ENCODE measurements around the gene VGF.
"Not testable (repeated sequence)": the region's sequence is repeated elsewhere in the genome, so short reads cannot be mapped to it uniquely, and the experiment has no call there.

VGF gene

DNA sequence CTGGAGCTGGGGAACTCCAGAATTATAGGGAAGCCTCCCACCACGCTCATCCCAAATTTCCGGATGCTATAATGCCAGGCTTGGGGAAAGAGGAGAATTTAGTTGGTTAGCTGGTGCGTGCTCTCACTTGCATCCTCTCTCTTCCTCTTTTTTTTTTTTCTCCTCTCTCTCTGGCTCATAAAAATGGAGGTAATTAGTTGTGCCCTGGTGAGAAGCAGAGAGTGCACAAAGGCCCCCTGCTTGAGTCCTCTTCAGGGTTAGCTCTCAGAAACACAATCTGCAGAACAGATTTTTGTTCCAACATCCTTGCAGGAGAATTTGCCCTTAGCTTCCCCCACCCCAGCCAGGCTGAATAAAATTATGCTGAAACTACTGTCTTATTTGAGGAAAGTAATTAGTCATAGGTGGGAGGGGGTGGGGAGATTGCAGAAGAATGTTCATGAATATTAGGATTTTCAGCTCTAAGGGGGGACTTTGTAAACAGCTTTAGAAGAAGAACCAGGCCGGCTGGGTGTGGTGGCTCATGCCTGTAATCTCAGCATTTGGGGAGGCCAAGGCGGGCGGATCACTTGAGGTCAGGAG is 30.9 kb downstream of the VGF start:
- DNase-seq, result no peak

GRCh38 chr7:101133621-101134398 is 31.6 kb downstream of the VGF start:
- DNase-seq, result no peak

DNA sequence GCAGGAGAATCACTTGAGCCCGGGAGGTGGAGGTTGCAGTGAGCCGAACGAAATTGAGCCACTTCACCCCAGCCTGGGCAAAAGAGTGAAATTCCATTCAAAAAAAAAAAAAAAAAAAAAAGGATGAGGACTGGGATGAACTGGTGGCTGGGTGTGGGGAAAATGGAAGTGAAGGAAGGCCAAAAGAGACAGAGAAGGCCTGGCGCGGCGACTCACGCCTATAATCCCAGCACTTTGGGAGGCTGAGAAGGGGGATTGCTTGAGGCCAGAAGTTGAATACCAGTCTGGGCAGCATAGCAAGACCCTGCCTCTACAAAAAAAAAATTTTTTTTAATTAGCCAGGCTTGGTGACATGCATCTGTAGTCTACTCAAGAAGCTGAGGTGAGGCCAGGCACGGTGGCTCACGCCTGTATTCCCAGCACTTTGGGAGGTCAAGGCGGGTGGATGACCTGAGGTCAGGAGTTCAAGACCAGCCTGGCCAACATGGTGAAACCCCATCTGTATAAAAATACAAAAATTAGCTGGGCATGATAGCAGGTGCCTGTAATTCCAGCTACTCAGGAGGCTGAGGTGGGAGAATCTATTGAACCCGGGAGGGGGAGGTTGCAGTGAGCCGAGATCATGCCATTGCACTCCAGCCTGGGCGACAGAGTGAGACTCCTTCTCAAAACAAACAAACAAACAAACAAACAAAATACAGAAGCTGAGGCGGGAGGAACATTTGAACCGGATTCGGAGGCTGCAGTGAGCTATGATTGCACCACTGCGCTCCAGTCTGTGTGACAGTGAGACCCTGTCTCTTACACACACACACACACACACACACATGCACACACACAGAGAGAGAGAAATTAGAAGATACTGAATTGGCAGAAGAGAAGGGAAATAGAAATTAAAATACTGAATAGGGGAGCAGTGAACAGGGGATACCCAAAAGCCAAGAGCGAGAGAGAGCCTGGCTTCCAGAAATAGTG is 32.5 kb downstream of the VGF start:
- not testable (repeated sequence) for DNase-seq

DNA sequence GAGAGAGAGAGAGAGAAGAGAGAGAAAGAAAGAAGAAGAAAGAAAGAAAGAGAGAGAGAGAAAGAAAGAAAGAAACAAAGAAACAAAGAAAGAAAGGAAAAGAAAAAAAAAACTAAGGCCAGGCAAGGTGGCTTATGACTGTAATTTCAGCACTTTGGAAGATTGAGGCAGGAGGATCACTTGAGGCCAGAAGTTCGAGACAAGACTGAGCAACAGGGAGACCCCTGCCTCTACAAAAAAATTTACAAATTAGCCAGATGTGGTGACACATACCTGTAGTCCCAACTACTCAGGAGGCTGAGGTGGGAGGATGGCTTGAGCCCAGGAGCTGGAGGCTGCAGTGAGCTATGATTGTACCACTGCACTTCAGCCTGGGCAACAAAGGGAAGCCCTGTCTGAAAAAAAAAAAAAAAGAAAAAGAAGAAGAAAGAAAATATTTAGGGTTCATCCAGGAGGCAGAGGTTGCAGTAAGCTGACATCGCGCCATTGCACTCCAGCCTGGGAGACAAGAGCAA is 35.7 kb downstream of the VGF start:
- DNase-seq, result no peak

DNA sequence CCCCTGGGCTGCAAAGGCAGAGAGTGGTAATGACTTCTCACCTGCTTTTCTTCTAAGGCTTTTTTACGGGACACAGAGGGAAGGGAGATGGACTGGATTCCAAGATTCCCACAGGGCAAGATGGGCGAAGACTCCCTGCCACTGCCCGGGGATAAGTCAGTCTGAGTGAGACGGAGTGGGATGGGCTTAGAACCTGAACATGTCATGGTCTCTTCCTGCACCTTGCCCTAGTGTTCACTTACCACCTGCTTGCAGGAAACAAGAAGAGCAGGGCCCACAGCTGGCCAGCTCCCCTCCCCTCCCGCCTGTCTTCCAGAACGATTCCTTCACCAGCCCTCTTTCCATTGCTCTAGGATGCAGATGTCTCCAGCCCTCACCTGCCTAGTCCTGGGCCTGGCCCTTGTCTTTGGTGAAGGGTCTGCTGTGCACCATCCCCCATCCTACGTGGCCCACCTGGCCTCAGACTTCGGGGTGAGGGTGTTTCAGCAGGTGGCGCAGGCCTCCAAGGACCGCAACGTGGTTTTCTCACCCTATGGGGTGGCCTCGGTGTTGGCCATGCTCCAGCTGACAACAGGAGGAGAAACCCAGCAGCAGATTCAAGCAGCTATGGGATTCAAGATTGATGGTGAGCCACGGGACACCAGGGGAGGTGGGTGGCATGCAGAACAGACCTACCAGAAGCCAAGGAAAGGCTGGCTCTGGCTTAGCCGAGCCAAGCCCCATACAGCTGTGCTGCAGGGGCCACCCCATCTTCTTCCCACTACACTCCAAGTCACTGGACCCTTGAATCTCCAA is 37.1 kb downstream of the VGF start:
- DNase-seq, result no peak

DNA sequence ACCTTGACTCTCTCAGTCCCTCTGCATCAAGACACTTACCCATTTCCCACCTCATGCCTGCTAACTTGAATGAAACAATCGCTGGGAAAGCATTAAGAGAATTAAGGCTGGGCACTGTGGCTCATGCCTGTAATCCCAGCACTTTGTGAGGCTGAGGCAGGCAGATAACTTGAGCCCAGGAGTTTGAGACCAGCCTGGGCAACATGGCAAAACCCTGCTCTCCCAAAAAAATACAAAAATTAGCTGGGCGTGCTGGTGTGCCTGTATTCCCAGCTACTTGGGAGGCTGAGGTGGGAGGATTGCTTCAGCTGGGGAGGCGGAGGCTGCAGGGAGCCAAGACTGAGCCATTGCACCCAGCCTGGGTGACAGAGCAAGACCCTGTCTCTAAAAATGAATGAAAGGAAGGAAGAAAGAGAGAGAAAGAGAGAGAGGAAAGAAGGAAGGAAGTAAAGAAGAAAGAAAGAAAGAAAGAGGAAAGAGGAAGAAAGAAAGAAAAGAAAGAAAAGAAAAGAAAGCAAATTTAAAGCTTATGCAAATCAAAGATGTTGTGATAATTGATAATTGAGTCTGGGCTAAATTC is 37.8 kb downstream of the VGF start:
- DNase-seq, result no peak

DNA sequence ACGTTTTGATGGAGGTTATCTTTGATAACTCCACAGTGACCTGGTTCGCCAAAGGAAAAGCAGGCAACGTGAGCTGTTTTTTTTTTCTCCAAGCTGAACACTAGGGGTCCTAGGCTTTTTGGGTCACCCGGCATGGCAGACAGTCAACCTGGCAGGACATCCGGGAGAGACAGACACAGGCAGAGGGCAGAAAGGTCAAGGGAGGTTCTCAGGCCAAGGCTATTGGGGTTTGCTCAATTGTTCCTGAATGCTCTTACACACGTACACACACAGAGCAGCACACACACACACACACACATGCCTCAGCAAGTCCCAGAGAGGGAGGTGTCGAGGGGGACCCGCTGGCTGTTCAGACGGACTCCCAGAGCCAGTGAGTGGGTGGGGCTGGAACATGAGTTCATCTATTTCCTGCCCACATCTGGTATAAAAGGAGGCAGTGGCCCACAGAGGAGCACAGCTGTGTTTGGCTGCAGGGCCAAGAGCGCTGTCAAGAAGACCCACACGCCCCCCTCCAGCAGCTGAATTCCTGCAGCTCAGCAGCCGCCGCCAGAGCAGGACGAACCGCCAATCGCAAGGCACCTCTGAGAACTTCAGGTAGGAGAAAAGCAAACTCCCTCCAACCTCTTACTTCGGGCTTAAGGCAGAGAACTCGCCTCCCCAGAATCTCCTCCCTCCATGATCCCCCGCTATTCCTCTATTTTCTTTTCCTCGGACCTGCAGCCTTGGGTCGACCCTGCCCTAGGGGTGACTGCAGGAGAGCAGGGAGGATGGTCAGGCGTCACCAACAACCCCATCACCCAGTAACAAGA is 38.5 kb downstream of the VGF start, which contains the start of gene SERPINE1:
TSS of gene SERPINE1 (plus strand) at position 454 of the 809 bp plus-strand sequence. CDS start 1,290 bp downstream, outside the sequence.
- DNase-seq, result no peak

DNA sequence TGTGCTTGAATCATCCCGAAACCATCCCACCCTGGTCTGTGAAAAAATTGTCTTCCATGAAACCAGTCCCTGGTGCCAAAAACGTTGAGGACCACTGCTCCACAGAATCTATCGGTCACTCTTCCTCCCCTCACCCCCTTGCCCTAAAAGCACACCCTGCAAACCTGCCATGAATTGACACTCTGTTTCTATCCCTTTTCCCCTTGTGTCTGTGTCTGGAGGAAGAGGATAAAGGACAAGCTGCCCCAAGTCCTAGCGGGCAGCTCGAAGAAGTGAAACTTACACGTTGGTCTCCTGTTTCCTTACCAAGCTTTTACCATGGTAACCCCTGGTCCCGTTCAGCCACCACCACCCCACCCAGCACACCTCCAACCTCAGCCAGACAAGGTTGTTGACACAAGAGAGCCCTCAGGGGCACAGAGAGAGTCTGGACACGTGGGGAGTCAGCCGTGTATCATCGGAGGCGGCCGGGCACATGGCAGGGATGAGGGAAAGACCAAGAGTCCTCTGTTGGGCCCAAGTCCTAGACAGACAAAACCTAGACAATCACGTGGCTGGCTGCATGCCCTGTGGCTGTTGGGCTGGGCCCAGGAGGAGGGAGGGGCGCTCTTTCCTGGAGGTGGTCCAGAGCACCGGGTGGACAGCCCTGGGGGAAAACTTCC is 39.2 kb downstream of the VGF start:
- no peak for DNase-seq

GRCh38 chr7:101124376-101125056 is 40.9 kb downstream of the VGF start:
- DNase-seq, result no peak

GRCh38 chr7:101123703-101124068 is 41.7 kb downstream of the VGF start:
- no peak for DNase-seq

GRCh38 chr7:101122933-101123702 is 42.3 kb downstream of the VGF start:
- no peak for DNase-seq

DNA sequence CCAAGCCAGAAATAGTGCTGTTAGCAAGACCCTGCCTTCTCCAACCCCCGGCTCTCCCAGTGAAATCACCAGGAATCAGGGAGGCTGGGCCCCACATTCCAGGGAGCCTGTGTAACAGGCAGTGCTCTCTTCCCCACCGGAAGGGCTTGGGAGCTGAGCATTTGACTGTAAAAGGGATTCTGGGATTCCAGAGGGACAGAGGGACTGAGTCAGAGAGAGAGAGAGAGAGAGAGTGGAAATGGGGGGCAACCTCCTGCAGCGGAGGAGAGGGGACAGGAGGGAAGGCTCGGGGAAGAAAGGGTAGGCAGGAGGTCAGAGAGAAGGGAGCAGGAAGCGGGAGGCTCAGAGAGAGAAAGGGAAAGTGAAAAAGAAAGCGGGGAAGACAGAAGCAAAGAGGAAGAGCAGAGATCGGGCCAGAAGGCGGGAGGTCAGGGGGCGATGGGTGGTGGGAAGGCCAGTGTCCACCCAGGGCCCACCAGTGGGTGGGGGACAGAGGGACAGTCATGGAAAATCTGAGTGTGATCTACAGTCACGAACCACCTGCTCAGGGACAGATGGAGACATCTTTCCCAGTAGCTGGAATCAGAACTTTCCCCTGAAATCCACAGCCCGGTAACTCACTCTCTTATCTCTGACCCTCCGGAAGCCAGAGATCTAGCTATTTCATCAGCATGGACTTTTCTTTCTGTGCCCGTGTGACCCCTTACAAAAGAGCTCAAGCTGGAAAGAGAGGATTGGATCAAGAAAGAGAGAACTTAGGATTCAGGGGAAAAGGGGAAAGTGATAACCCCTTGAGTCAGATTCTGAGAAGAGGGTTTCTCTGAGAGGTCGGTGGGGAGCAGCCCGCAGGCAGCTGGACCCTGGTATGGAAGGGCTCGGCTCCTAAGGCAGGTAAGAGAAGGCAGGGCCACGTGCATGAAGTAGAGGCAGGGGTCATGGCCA is 43.1 kb downstream of the VGF start:
- DNase-seq, result no peak

- DNase-seq, result not testable (repeated sequence)
These were observed 43.8 kb downstream of the VGF start for GRCh38 chr7:101121631-101121990.

DNA sequence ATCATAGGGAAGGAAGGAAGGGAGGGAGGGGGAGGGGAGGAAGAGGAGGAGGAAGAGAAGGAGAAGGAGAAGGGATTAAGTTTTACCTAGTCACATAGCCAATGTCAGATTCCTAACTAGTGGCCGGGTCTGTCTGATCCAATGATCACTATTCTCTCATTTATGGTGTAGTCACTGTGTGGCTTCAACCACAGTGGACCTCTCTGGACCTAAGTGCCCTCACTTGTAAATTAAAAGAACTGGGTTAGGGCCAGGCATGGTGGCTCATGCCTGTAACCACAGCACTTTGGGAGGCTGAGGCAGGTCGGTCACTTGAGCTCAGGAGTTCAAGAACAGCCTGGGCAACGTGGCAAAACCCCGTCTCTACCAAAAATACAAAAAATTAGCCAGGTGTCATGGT is 45.1 kb downstream of the VGF start:
- no peak for DNase-seq

GRCh38 chr7:101119876-101120275 is 45.5 kb downstream of the VGF start:
- no peak for DNase-seq

DNA sequence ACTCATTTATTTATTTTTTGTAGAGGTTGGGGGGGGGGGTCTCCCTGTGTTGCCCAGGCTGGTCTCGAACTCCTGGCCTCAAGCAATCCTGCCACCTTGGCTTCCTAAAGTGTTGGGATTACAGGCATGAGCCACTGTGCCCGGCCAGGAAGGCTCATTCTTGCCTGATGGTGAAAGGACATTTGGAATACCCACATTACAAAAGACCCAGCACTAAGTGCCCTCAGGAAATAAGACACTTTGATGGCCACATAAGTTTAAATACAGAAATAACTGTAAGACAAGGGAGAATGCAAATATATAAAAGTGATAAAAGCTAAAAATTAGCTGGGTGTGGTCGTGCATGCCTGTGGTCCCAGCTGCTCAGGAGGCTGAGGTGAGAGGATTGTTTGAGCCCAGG is 46.5 kb downstream of the VGF start:
- no peak for DNase-seq

DNA sequence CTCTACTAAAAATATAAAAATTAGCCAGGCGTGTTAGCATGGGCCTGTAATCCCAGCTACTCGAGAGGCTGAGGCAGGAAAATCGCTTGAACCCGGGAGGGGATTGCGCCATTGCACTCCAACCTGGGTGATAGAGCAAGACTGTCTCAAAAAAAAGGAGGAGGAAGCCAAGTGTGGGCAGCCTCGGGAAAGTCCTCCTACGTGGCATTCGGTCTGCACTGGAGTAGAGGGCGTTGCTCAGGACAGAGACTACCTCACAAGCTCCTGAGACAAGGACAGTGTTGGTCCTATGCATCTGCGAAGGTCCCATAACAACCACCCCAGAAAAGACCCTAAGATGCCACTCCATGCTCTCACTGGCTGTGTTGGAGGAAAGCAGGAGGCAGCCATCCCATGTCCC is 48.5 kb downstream of the VGF start:
- DNase-seq, result no peak

DNA sequence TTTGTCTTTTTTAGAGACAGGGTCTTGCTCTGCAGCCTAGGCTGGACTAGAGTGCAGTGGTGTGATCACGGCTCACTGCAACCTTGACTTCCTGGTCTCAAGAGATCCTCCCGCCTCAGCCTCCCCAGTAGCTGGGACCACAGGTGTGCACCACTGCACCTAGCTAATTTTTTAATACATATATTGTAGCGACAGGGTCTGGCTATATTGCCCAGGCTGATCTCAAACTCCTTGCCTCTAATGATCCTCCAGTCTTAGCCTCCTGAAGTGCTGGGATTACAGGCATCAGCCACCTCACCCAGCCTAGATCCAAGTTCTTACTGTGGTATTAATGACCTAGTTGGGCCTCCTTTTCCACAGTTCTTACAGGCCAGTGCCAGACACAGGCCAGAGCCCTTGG is 50.2 kb downstream of the VGF start:
- no peak for DNase-seq
